Activated CD8-positive, alpha-beta memory T cell treated with anti-CD3 and anti-CD28 coated beads for 36 hours (primary cell): ENCODE measurements around the gene EIF2AK3. TPM values are rescaled to one million over a fixed set of nuclear protein-coding genes. Genes with fewer than 3 reads are reported as not detected.

Experiments used
- CTCF ChIA-PET: fragments of 350-600 bp; sonication (Branson Sonifier 250); formaldehyde crosslinking; loops from one replicate; lab custom pipeline; 2021; ENCODE audit warnings: antibody characterized with exemption; lab: Charles Lee
- POLR2A ChIA-PET: fragments of 350-600 bp; sonication (Branson Sonifier 250); formaldehyde crosslinking; loops from one replicate; lab custom pipeline; 2021; ENCODE audit warnings: antibody characterized with exemption; lab: Charles Lee
- total RNA-seq, 2 experiments: library from RNA; stranded (reverse); gene quantifications; one replicate each; pipeline ENCODE4 v1.2.3, GENCODE V29; 2021

The EIF2AK3 gene
- total RNA-seq, 2 experiments from 2014 or later: 15.5 to 15.7 TPM

- POLR2A ChIA-PET: no interaction called here
- CTCF ChIA-PET: no interaction called here
These were observed 19.8 kb downstream of the EIF2AK3 start for GRCh38 chr2:88607416-88607815.

GRCh38 chr2:88606371-88607030, 20.8 kb downstream of the EIF2AK3 start:
- POLR2A ChIA-PET: no interaction called here
- CTCF ChIA-PET: interaction anchor here (1.0 kb wide), 1 partner anchor 13 kb away, joined by 3 read pairs; no protein-coding TSS in a partner anchor

GRCh38 chr2:88603146-88603545, 24.1 kb downstream of the EIF2AK3 start:
- ChIA-PET CTCF (no interaction called here), POLR2A (interaction anchor here (1.2 kb wide), 1 partner anchor 24 kb away, joined by 4 read pairs; the partner anchor contains the start of gene EIF2AK3)

GRCh38 chr2:88602022-88602421, 25.2 kb downstream of the EIF2AK3 start:
- ChIA-PET POLR2A (no interaction called here), CTCF (no interaction called here)

GRCh38 chr2:88601286-88601685, 26.0 kb downstream of the EIF2AK3 start:
- POLR2A ChIA-PET: no interaction called here

GRCh38 chr2:88600038-88600465, 27.2 kb downstream of the EIF2AK3 start:
- ChIA-PET CTCF (interaction anchor here (0.9 to 1.2 kb wide), 3 partner anchors 28 to 70 kb away, joined by 3 to 4 read pairs (median 3); no protein-coding TSS in a partner anchor), POLR2A (interaction anchor here (1.5 kb wide), 1 partner anchor 27 kb away, joined by 12 read pairs; the partner anchor contains the start of gene EIF2AK3)

More at GRCh38 chr2:88601286-88601685, 26.0 kb downstream of the EIF2AK3 start:
- CTCF ChIA-PET: no interaction called here

- ChIA-PET POLR2A (interaction anchor here (1.5 kb wide), 1 partner anchor 28 kb away, joined by 12 read pairs; the partner anchor contains the start of gene EIF2AK3), CTCF (interaction anchor here (0.9 to 1.2 kb wide), 3 partner anchors 29 to 71 kb away, joined by 3 to 4 read pairs (median 3); no protein-coding TSS in a partner anchor)
These were observed 27.7 kb downstream of the EIF2AK3 start for GRCh38 chr2:88599527-88599926.

- ChIA-PET CTCF (interaction anchor here (2.3 kb wide), 1 partner anchor 75 kb away, joined by 5 read pairs; no protein-coding TSS in a partner anchor), POLR2A (no interaction called here)
These were observed 30.1 kb downstream of the EIF2AK3 start for GRCh38 chr2:88597168-88597567.

GRCh38 chr2:88596141-88596830, 31.0 kb downstream of the EIF2AK3 start:
- ChIA-PET POLR2A (no interaction called here), CTCF (interaction anchor here (1.4 to 2.3 kb wide), 2 partner anchors 75 to 96 kb away, joined by 3 to 5 read pairs; no protein-coding TSS in a partner anchor)

- ChIA-PET POLR2A (no interaction called here), CTCF (interaction anchor here (0.8 to 2.8 kb wide), 4 partner anchors 62 to 82 kb away, joined by 3 to 11 read pairs (median 4); no protein-coding TSS in a partner anchor)
These were observed 35.6 kb downstream of the EIF2AK3 start for GRCh38 chr2:88591698-88592097.

GRCh38 chr2:88590998-88591613, 36.2 kb downstream of the EIF2AK3 start:
- CTCF ChIA-PET: interaction anchor here (0.8 to 2.8 kb wide), 4 partner anchors 63 to 83 kb away, joined by 3 to 11 read pairs (median 4); no protein-coding TSS in a partner anchor
- POLR2A ChIA-PET: no interaction called here

GRCh38 chr2:88585969-88586368, 41.3 kb downstream of the EIF2AK3 start:
- CTCF ChIA-PET: interaction anchor here (0.7 kb wide), 1 partner anchor 203 kb away, joined by 3 read pairs; no protein-coding TSS in a partner anchor

GRCh38 chr2:88582030-88582429, 45.2 kb downstream of the EIF2AK3 start:
- CTCF ChIA-PET: interaction anchor here (1.2 kb wide), 1 partner anchor 90 kb away, joined by 5 read pairs; no protein-coding TSS in a partner anchor
- POLR2A ChIA-PET: no interaction called here

More at GRCh38 chr2:88585969-88586368, 41.3 kb downstream of the EIF2AK3 start:
- POLR2A ChIA-PET: no interaction called here

- ChIA-PET CTCF (no interaction called here), POLR2A (no interaction called here)
These were observed 47.2 kb downstream of the EIF2AK3 start for GRCh38 chr2:88580088-88580487.

- ChIA-PET CTCF (interaction anchor here (1.7 kb wide), 1 partner anchor 94 kb away, joined by 4 read pairs; no protein-coding TSS in a partner anchor), POLR2A (no interaction called here)
These were observed 51.6 kb downstream of the EIF2AK3 start for GRCh38 chr2:88575630-88576029.

GRCh38 chr2:88575051-88575450, 52.2 kb downstream of the EIF2AK3 start:
- POLR2A ChIA-PET: no interaction called here
- CTCF ChIA-PET: interaction anchor here (0.6 to 1.7 kb wide), 2 partner anchors 57 to 95 kb away, joined by 3 to 4 read pairs; no protein-coding TSS in a partner anchor

- ChIA-PET CTCF (interaction anchor here (0.6 to 1.7 kb wide), 2 partner anchors 58 to 95 kb away, joined by 3 to 4 read pairs; no protein-coding TSS in a partner anchor), POLR2A (no interaction called here)
These were observed 52.8 kb downstream of the EIF2AK3 start for GRCh38 chr2:88574445-88574844.

GRCh38 chr2:88568179-88568578, 59.1 kb downstream of the EIF2AK3 start:
- ChIA-PET POLR2A (no interaction called here), CTCF (no interaction called here)

GRCh38 chr2:88564402-88564801, 62.9 kb downstream of the EIF2AK3 start:
- POLR2A ChIA-PET: no interaction called here
- CTCF ChIA-PET: no interaction called here
